Stomach (tissue), 9 donors: ENCODE measurements around the gene ACRBP. TPM values are rescaled to one million over a fixed set of nuclear protein-coding genes. Genes with fewer than 3 reads are reported as not detected.

Source experiments
- DNase-seq, 2 donors: peaks; one replicate each; pipeline versions ENCODE4 v3.0.0 to v3.0.0-alpha.2; 2013 to 2019
- H3K27ac ChIP-seq, 5 donors: fragments of 200-600 bp in 4 of 5; sonication (generic) in 4 of 5; one replicate each; pipeline ENCODE4 v1.5.1; 2013 to 2019; ENCODE audit warnings: mild to moderate bottlenecking in 1 of 5, moderate library complexity in 1 of 5
- H3K27me3 ChIP-seq, 3 donors: fragments of 200-600 bp; sonication (generic); one replicate each; pipeline ENCODE4 v1.5.1; 2017 to 2019; ENCODE audit warnings: mixed run types in 1 of 3
- H3K36me3 ChIP-seq, 4 donors: fragments of 200-600 bp; sonication (generic); 1 replicate in 3 of 4; 2 replicates in 1 of 4; pipeline ENCODE4 v1.5.1; 2016 to 2019
- H3K4me1 ChIP-seq, 4 donors: fragments of 200-600 bp; sonication (generic); one replicate each; pipeline ENCODE4 v1.5.1; 2016 to 2019
- H3K4me3 ChIP-seq, 4 donors: fragments of 200-600 bp; sonication (generic) in 3 of 4; one replicate each; pipeline ENCODE4 v1.5.1; 2016 to 2019; ENCODE audit warnings: mild to moderate bottlenecking in 1 of 4
- H3K9me3 ChIP-seq, 4 donors: fragments of 200-600 bp; sonication (generic); one replicate each; pipeline ENCODE4 v1.5.1; 2016 to 2019
- CTCF ChIP-seq, 7 experiments: fragments of 450-650 bp in 4 of 7; fragments of 200-600 bp in 3 of 7; sonication (generic) in 3 of 7; IDR thresholded peaks; one replicate each; pipeline ENCODE4 v1.5.1; 2016 to 2019; ENCODE audit warnings: antibody characterized with exemption in 7 of 7, control low read depth in 2 of 7, mild to moderate bottlenecking in 1 of 7
- EP300 ChIP-seq: sonication (generic); formaldehyde crosslinking; IDR thresholded peaks from one replicate; pipeline ENCODE4 v1.6.1; 2017; ENCODE audit warnings: antibody characterized with exemption
- POLR2A ChIP-seq, 4 donors: fragments of 450-650 bp; IDR thresholded peaks; one replicate each; pipeline ENCODE4 v1.6.1; 2016; ENCODE audit warnings: antibody characterized with exemption in 4 of 4, control low read depth in 2 of 4, mild to moderate bottlenecking in 1 of 4, moderate library complexity in 1 of 4
- POLR2AphosphoS5 ChIP-seq, 3 donors: sonication (generic); formaldehyde crosslinking; IDR thresholded peaks; one replicate each; pipeline ENCODE4 v1.6.1; 2016; ENCODE audit warnings: antibody characterized with exemption in 3 of 3
- WGBS, 5 donors: extraction: QIAGEN DNeasy Blood & Tissue Kit in 3 of 5; methylation state at CpG; one replicate each; pipeline versions ENCODE4 v1.1.5 to v1.1.7; 2013 to 2018; 5-methylcytosine and 5-hydroxymethylcytosine counted together
- intact Hi-C: fragments of 100-400 bp; cut with DNase I; formaldehyde crosslinking; loops from one replicate; pipeline ENCODE4 v1.15.1; 2023; ENCODE audit warnings: low total_unique reads
- polyA plus RNA-seq, 3 donors: library from polyadenylated mRNA; stranded (reverse); fragments of 200-250 nt; gene quantifications; one replicate each; pipeline ENCODE4 v1.2.3, GENCODE V29; 2013
- total RNA-seq, 5 donors: library from RNA; depleted of rRNA; stranded (reverse); fragments of >200 nt; gene quantifications; one replicate each; pipeline versions ENCODE4 v1.1.0 to v1.2.3, GENCODE V29; 2014 to 2016
- donor health status: healthy with polysubstance abuse.
- donor health status: Bipolar disorder and iron deficiency.
- donor health status: healthy.

Gene ACRBP
- total and polyA plus RNA-seq, 8 donors = 0.31 to 6.4 (median 1.6) TPM; not detected in 3

- WGBS, 5 donors = 43 to 51% (median 45%) methylated on average over 8 of the region's 8 CpGs
- DNase-seq = peak in 1 of 2 donors; percentile 61
- Histone ChIP-seq H3K27ac (peak overlapping the region; percentile 96 to 99 (median 98)), H3K4me1 (peaks cover 41 to 65% (median 57%) of the 10 kb centered on the region in 4 donors), H3K4me3 (no peak overlapping the region), H3K9me3 (no peaks in the 10 kb centered on the region), H3K27me3 (no peaks in the 10 kb centered on the region), H3K36me3 (no peaks in the 10 kb centered on the region)
- intact Hi-C loops = no loop called here
- TF ChIP-seq EP300 (no peak), POLR2A (IDR thresholded peaks at IDR 0.05) (no peak), CTCF (IDR thresholded peaks at IDR 0.05) (no peak), POLR2AphosphoS5 (IDR thresholded peaks at IDR 0.05) (no peak)
Measured at GRCh38 chr12:6608592-6609281, 38.5 kb downstream of the ACRBP start.

GRCh38 chr12:6607751-6608591 is 39.3 kb downstream of the ACRBP start:
- Histone ChIP-seq H3K4me1 (peaks cover 41 to 65% (median 58%) of the 10 kb centered on the region in 4 donors), H3K27ac (peak overlapping the region; percentile 96 to 99 (median 98)), H3K36me3 (peaks cover 0 to 5% (median 0%) of the 10 kb centered on the region in 4 donors), H3K27me3 (no peaks in the 10 kb centered on the region), H3K4me3 (no peak overlapping the region), H3K9me3 (no peaks in the 10 kb centered on the region)
- TF ChIP-seq POLR2AphosphoS5 (IDR thresholded peaks at IDR 0.05) (peak in 1 of 3 donors; percentile 26), POLR2A (IDR thresholded peaks at IDR 0.05) (no peak)
- 1 to 4% (median 2%) methylated on average over 8 of the region's 8 CpGs for WGBS, 5 donors
- intact Hi-C loops = no loop called here
- DNase-seq = peak; percentile 74 to 93

GRCh38 chr12:6606331-6607131 is 40.7 kb downstream of the ACRBP start:
- DNase-seq = peak; percentile 59 to 87
- intact Hi-C loops = no loop called here
- Histone ChIP-seq H3K27ac (peak overlapping the region; percentile 96 to 99 (median 98)), H3K36me3 (peaks cover 11 to 17% (median 11%) of the 10 kb centered on the region in 4 donors), H3K27me3 (no peaks in the 10 kb centered on the region), H3K9me3 (no peaks in the 10 kb centered on the region), H3K4me3 (peak overlapping the region; percentile 81 to 99 (median 96)), H3K4me1 (peaks cover 33 to 62% (median 49%) of the 10 kb centered on the region in 4 donors)
- no peak for TF ChIP-seq POLR2A (IDR thresholded peaks at IDR 0.05)
- TF ChIP-seq CTCF (IDR thresholded peaks at IDR 0.05) = no peak
- TF ChIP-seq EP300 = no peak
- TF ChIP-seq POLR2AphosphoS5 (IDR thresholded peaks at IDR 0.05) = no peak
- whole genome bisulfite sequencing, 5 donors = 1 to 2% (median 2%) methylated on average over 16 to 70 of the region's 70 CpGs

- 2 to 7% (median 2%) methylated on average over 12 to 18 of the region's 18 CpGs for WGBS, 5 donors
- Histone ChIP-seq H3K9me3 (no peaks in the 10 kb centered on the region), H3K27me3 (no peaks in the 10 kb centered on the region), H3K27ac (peak overlapping the region; percentile 96 to 99 (median 98)), H3K4me3 (peak overlapping the region; percentile 81 to 99 (median 96)), H3K36me3 (peaks cover 19 to 25% (median 20%) of the 10 kb centered on the region in 4 donors), H3K4me1 (peaks cover 33 to 56% (median 48%) of the 10 kb centered on the region in 4 donors)
- no peak for TF ChIP-seq POLR2AphosphoS5 (IDR thresholded peaks at IDR 0.05)
- no peak for TF ChIP-seq POLR2A (IDR thresholded peaks at IDR 0.05)
- TF ChIP-seq CTCF (IDR thresholded peaks at IDR 0.05) = no peak
- TF ChIP-seq EP300 = no peak
- intact Hi-C loops = no loop called here
- peak in 1 of 2 donors; percentile 50 for DNase-seq
Measured at GRCh38 chr12:6605421-6606330, 41.6 kb downstream of the ACRBP start.
